Mucosa of gallbladder (tissue), 1 donor: ENCODE measurements around the gene KIRREL2. TPM values are rescaled to one million over a fixed set of nuclear protein-coding genes. Genes with fewer than 3 reads are reported as not detected.
"Not testable (repeated sequence)": the region's sequence is repeated elsewhere in the genome, so short reads cannot be mapped to it uniquely, and the experiment has no call there.

Experiments
- DNase-seq: peaks from one replicate; pipeline ENCODE4 v3.0.0-alpha.2; 2020; ENCODE audit warnings: low spot score
- total RNA-seq: library from RNA; stranded (reverse); gene quantifications from one replicate; pipeline ENCODE4 v1.2.1, GENCODE V29; 2021
- donor health status: DM: no; HTN: no; CAD: no.

The KIRREL2 gene
- total RNA-seq = 0.12 TPM

DNA sequence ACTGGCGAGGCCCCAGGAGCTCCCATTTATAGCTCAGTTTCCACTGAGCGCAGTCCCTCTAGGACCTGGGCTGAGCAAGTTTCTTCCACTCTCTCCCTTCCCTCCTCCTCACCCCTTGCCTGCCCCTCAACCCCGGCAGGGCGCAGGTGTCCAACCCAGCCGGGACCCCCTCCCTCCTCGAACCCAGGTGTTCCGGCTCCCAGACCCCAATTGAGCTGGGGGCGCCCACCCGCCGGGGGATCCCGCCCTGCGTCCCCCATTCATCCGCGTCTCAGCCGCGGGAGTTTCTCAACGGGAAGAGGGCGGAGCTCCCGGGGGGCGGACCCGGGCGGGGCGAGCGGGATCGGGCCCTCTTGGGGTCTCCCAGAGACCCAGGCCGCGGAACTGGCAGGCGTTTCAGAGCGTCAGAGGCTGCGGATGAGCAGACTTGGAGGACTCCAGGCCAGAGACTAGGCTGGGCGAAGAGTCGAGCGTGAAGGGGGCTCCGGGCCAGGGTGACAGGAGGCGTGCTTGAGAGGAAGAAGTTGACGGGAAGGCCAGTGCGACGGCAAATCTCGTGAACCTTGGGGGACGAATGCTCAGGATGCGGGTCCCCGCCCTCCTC is at the start of gene KIRREL2:
KIRREL2 (plus strand) TSS at position 366 of the 604 bp plus-strand sequence; CDS start at position 575, 209 bp downstream.
- no peak for DNase-seq

- DNase-seq = no peak
Measured at GRCh38 chr19:35807633-35808032, 49.1 kb upstream of the KIRREL2 start.

GRCh38 chr19:35811317-35812219 is 45.1 kb upstream of the KIRREL2 start:
- DNase-seq = no peak

DNA sequence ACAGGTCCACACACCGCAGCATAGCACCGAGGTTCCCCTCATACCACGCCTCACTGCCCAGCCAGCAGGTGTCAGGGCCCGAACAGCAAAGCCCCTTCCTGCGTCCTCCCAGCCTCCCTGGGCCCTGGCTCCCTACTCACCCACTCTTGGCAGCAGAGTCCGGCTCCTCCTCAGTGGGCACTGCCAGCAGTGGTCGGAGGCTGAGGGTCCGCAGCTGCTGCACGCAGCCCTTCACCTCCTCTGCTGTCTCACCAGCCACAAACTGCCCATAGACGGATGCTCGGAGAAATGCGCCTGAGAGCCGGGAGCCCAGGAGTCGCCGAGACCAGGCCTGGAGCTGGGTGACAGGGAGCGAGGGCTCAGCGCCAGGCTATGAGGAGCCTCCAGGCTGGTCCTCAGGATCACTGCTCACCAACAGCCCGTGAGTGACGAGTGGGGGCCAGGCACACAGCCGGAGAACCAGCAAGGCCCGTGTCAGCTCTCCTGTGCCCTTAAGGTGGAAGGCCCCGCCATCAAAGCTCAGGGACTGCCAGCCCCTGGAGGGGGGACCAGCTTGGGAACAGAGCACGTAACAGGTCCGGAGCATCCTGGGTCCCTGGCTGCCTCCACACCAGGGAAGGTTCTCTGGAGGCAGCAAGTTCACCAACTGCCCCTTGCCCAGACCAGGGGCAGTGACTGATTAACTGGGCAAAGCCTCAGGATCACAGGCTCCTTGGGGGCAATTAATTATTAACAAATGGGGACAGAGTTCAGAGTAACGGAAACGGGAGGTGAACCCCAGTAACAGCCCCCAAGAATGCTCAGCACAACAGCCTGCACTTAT is 44.3 kb upstream of the KIRREL2 start, which contains the start of gene PRODH2:
PRODH2 (minus strand) TSS at position 626 of the 823 bp plus-strand sequence; CDS start at position 586, 40 bp downstream.
- no peak for DNase-seq

GRCh38 chr19:35813043-35813890 is 43.4 kb upstream of the KIRREL2 start:
- DNase-seq = no peak

- no peak for DNase-seq
Measured at GRCh38 chr19:35816262-35816661, 40.4 kb upstream of the KIRREL2 start.

DNA sequence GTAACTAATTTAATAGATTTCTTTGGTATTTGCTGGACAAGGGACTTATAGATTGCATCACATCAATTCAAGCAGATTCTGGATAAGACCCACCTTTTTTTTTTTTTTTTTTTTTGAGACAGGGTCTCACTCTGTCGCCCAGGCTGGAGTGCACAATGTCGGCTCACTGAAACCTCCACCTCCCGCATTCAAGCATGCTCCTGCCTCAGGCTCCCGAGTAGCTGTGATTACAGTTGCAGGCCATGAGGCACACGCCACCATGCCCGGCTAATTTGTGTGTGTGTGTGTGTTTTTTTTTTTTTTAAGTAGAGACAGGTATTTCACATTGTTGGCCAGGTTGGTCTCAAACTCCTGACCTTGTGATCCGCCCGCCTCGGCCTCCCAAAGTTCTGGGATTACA is 39.9 kb upstream of the KIRREL2 start:
- no peak for DNase-seq

DNA sequence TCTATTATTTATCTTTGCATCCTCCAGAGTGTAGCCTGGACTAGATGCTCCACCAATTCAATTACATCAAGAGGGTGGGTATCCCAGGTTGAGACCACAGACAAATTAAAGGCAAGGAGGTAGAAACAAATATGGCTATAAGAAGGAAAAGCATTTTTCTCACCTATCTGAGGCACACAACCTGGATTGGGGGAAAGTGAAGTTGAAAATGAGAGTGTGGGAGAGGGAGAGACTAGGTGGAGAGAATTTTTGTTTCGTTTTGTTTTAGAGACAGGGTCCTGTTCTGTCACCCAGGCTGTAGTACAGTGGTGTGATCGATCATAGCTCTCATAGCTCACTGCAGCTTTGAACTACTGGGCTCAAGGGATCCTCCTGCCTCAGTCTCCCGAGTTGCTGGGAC is 38.3 kb upstream of the KIRREL2 start:
- DNase-seq = no peak

DNA sequence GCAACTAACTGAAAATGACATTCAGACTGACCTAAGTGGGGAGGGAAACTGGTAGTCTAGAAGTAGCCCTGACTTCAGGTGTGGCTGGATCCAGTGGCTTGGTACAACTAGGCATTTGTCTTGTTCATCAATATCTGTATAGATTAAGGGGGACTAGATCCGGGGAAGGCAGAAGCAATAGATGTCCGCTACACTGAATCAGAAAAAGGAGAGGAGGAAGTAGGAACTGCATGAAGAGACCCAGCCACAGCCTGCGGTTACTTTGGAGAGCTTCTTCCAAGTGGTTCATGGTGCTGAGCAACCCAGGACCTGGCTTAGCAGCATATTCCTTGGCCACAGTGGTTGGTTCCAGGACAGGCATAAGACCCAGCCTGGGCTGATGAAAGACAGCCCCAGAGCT is 34.1 kb upstream of the KIRREL2 start:
- DNase-seq = no peak

GRCh38 chr19:35824150-35824549 is 32.6 kb upstream of the KIRREL2 start:
- DNase-seq = no peak

- DNase-seq = peak; percentile 65
Measured at GRCh38 chr19:35828692-35829301, 27.9 kb upstream of the KIRREL2 start.

DNA sequence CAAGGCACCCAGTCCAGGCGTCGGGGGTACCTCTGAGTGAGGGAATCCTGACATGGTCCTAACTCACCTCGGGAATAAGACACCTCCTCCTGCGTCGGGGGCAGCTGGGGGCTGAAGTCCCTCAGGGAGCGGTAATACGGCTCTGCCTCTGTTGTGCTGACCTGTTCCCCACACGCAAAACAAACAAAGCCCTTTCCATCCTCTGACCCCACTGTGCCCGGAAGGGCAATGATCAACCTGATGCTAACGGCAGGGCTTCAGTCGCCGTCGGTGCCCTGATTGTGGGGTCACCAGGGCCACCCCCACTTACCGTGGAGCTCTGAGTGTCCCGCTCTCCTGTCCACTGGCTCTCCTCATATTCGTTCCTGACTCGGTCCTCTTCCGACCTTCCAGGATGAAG is 25.7 kb upstream of the KIRREL2 start:
- no peak for DNase-seq

DNA sequence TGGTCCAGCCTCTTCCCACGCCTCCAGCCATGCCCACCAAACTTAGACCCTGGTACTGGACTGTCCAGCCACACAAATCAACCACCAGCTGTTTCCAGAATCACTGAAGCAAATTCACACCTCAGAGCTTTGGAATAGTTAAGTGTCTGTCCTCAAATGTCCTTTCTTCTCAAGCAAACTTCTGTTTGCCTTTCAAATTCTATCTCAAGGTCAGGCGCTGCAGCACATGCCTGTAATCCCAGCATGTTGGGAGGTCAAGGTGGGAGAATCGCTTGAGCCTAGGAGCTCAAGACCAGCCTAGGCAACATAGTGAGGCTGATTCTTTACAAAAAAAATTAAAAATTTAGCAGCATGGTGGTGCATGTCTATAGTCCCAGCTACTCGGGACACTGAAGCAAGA is 24.7 kb upstream of the KIRREL2 start:
- no peak for DNase-seq

DNA sequence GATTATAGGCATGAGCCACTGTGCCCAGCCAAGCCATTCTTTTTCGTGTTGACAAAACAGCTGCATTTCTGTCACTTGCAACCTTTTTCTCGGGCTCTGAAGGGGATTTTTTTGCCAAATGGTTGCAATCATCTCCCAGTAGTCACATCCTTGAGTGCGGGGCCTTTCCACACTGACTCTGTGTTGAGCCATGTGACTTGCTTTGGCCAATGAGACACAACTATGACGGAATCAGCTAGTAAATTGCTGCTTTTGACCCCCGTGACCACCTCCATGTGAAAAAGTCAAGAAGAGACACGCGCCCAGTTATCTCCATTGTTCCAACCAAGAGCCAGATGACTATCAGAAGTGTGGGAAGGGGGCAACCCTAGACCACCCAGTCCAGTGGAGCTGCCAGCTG is 22.7 kb upstream of the KIRREL2 start:
- no peak for DNase-seq

DNA sequence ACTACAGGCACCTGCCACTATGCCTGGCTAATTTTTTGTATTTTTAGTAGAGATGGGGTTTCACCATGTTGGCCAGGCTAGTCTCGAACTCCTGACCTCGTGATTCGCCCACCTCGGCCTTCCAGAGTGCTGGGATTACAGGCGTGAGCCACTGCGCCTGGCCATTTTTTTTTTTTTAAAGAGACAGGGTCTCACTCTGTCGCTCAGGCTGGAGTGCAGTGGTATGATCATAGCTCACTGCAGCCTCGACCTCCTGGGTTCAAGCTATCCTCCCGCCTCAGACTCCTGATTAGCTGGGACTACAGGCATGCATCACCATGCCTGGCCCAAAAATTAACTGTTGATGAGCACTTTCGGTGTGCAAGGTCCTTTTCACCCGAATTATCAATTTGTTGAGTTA is 20.6 kb upstream of the KIRREL2 start:
- DNase-seq = not testable (repeated sequence)

DNA sequence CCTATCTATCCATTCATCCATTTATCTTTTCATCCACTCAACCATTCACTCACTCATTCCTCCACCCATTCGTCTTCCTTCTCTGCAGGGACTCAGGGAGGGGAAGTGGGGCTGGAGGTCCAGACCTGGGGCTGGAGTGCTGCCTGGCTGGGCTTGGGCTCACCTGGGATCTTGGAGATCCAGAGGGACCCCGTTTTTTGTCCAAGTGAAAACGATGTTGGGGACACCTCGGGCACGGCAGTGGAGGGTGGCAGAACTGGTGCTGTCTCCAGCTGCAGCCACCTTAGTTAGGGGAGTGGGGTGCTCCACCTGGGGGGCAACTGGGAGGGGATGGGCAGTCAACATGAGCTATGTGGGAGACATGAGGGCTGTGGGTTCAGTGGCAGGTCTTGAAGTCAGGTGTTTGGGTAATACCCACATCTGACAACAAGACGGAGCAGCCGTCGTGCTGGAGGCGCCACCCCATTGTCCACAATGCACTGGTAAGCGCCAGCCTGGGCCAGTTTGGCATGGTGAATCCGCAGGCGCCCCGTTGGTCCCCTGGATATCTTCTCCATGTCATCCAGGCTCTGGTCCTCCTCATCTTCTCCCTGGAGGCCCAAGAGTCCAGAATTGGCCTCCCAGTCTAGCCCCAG is 14.6 kb upstream of the KIRREL2 start:
- DNase-seq = no peak

- DNase-seq = no peak
Measured at GRCh38 chr19:35842666-35843272, 13.9 kb upstream of the KIRREL2 start.

DNA sequence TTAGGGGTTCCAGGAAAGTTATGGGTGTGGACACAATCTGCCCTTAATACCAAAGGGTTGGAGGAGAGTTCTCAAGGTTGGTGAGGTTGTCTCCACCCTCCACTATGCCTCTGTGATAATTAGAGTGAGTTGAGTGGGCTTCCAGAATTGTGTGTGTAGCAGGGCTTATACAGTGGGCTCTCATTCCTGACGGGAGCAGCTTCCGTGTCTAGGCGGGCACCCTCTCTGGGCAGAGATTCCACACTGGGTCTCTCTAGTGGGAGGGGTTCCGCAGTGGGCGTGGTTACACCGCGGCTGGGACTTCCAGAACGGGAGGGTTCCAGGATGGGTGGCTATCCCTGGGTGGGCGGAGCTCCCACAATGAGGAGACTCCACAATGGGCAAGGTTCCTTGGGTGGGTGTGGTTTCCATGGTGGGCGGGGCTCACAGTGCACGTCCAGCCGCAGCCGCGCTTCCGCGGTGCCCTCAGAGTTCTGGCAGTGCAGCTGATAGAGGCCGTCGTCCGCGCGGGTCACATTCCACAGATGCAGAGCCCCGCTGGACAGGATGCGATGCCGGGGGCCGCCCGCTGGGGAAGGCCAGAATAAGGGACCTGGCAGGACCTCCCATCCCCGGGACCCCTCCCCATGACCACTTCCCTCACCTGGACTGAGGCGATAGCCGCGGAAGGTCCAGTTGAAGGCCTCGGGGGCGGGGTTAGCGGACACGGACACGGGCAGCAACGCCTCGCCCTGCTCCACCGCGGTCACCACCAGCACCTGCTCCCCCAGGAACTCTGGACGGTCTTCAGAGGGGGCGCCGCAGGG is 12.8 kb upstream of the KIRREL2 start:
- peak; percentile 15 for DNase-seq
